ENCODE measurements around the gene LYL1. TPM values are rescaled to one million over a fixed set of nuclear protein-coding genes. Genes with fewer than 3 reads are reported as not detected.

LYL1 gene
- total and polyA plus RNA-seq, 9 of the 15 experiments (the other 6 are each of a cell fraction or from before 2014, with no cell fraction given), result 1.3 to 266 (median 34.0) TPM

GRCh38 chr19:13051557-13052165 lies 51.0 kb downstream of the LYL1 start (continued):
- TF ChIP-seq ZBTB34 (CRISPR knock-in tag; IDR thresholded peaks at IDR 0.05), result no peak
- TF ChIP-seq NFIC (IDR thresholded peaks at IDR 0.05), result no peak
- no peak for TF ChIP-seq PRDM10 (IDR thresholded peaks at IDR 0.05; ENCODE audit: partially characterized antibody)
- TF ChIP-seq MIER1 (IDR thresholded peaks at IDR 0.05; ENCODE audit: low read depth), result no peak
- no peak for TF ChIP-seq HINFP (tag; conservative IDR thresholded peaks at IDR 0.05; ENCODE audit: low read depth)
- TF ChIP-seq ATF2 (CRISPR knock-in tag; IDR thresholded peaks at IDR 0.05), result no peak
- TF ChIP-seq ZNF41 (CRISPR knock-in tag; conservative IDR thresholded peaks at IDR 0.05), result no peak
- TF ChIP-seq KLF6 (CRISPR knock-in tag; IDR thresholded peaks at IDR 0.05; ENCODE audit: borderline replicate concordance), result no peak
- 0 out of 2 replicates have a peak, but pooled peaks have one; percentile 4 for TF ChIP-seq CEBPB (tag; IDR thresholded peaks at IDR 0.05)
- no peak for TF ChIP-seq HNRNPLL (IDR thresholded peaks at IDR 0.05; ENCODE audit: low read depth, low read length, poor library complexity, severe bottlenecking)
- TF ChIP-seq ZBTB49 (CRISPR knock-in tag; IDR thresholded peaks at IDR 0.05; ENCODE audit: borderline replicate concordance), result no peak
- no peak for TF ChIP-seq HNRNPH1 (optimal IDR thresholded peaks at IDR 0.05; ENCODE audit: low read depth, low read length)
- no peak for TF ChIP-seq ARID3B (CRISPR knock-in tag; IDR thresholded peaks at IDR 0.05; ENCODE audit: borderline replicate concordance)
- TF ChIP-seq ESRRB (CRISPR knock-in tag; IDR thresholded peaks at IDR 0.05; ENCODE audit: borderline replicate concordance), result no peak
- TF ChIP-seq PTBP1 (IDR thresholded peaks at IDR 0.05; ENCODE audit: low read depth, low read length), result no peak

All from K562 (cell line).